Measurements from ENCODE around the gene MAGI3.
"Not testable (repeated sequence)": the region's sequence is repeated elsewhere in the genome, so short reads cannot be mapped to it uniquely, and the experiment has no call there.

Gene MAGI3

GRCh38 chr1:113581323-113581722, 191.0 kb downstream of the MAGI3 start:
- no peak overlapping the region for H3K4me3 ChIP-seq (ENCODE audit: low read depth, low read length)
- no peak for TF ChIP-seq CTCF (IDR thresholded peaks at IDR 0.05; ENCODE audit: insufficient read depth, low read length, missing control alignments)
- no peak for DNase-seq (ENCODE audit: low read depth, low spot score)
- CTCF ChIA-PET, result no interaction called here
- POLR2A ChIA-PET, result no interaction called here

GRCh38 chr1:113582084-113582483, 191.8 kb downstream of the MAGI3 start:
- H3K4me3 ChIP-seq (ENCODE audit: low read depth, low read length), result no peak overlapping the region
- ChIA-PET CTCF (no interaction called here), POLR2A (no interaction called here)
- no peak for DNase-seq (ENCODE audit: low read depth, low spot score)
- no peak for TF ChIP-seq CTCF (IDR thresholded peaks at IDR 0.05; ENCODE audit: insufficient read depth, low read length, missing control alignments)

- TF ChIP-seq CTCF (IDR thresholded peaks at IDR 0.05; ENCODE audit: insufficient read depth, low read length, missing control alignments), result no peak
- CTCF ChIA-PET, result no interaction called here
- POLR2A ChIA-PET, result no interaction called here
- no peak for DNase-seq (ENCODE audit: low read depth, low spot score)
- no peak overlapping the region for H3K4me3 ChIP-seq (ENCODE audit: low read depth, low read length)
These were observed 197.2 kb downstream of the MAGI3 start for GRCh38 chr1:113587475-113587874.

GRCh38 chr1:113592230-113592629, 201.9 kb downstream of the MAGI3 start:
- TF ChIP-seq CTCF (IDR thresholded peaks at IDR 0.05; ENCODE audit: insufficient read depth, low read length, missing control alignments), result no peak
- H3K4me3 ChIP-seq (ENCODE audit: low read depth, low read length), result no peak overlapping the region
- DNase-seq (ENCODE audit: low read depth, low spot score), result no peak
- CTCF ChIA-PET, result no interaction called here
- POLR2A ChIA-PET, result no interaction called here

GRCh38 chr1:113593550-113594297, 203.4 kb downstream of the MAGI3 start:
- no peak for DNase-seq (ENCODE audit: low read depth, low spot score)
- POLR2A ChIA-PET, result no interaction called here
- no peak for TF ChIP-seq CTCF (IDR thresholded peaks at IDR 0.05; ENCODE audit: insufficient read depth, low read length, missing control alignments)
- CTCF ChIA-PET, result no interaction called here
- H3K4me3 ChIP-seq (ENCODE audit: low read depth, low read length), result no peak overlapping the region

GRCh38 chr1:113604466-113604865, 214.2 kb downstream of the MAGI3 start:
- POLR2A ChIA-PET; H3K4me3 ChIP-seq (ENCODE audit: low read depth, low read length); DNase-seq (ENCODE audit: low read depth, low spot score); CTCF ChIA-PET: not testable (repeated sequence)

- ChIA-PET POLR2A (no interaction called here), CTCF (no interaction called here)
- no peak overlapping the region for H3K4me3 ChIP-seq (ENCODE audit: low read depth, low read length)
- DNase-seq (ENCODE audit: low read depth, low spot score), result no peak
- no peak for TF ChIP-seq CTCF (IDR thresholded peaks at IDR 0.05; ENCODE audit: insufficient read depth, low read length, missing control alignments)
These were observed 214.8 kb downstream of the MAGI3 start for GRCh38 chr1:113605146-113605545.
